ENCODE measurements around the gene COL15A1.

COL15A1 gene

GRCh38 chr9:99103901-99104458 lies 160.3 kb downstream of the COL15A1 start:
- no peak for DNase-seq (ENCODE audit: extremely low read depth in 1 of 2, low read depth in 1 of 2)

GRCh38 chr9:99104459-99105151 lies 160.9 kb downstream of the COL15A1 start, which contains the start of gene TGFBR1:
Gene TGFBR1 (plus strand): TSS chr9:99105113. CDS start chr9:99105206, 93 bp downstream.
- peak; percentile 84 to 94 for DNase-seq (ENCODE audit: extremely low read depth in 1 of 2, low read depth in 1 of 2)

- peak in 1 of 2 donors; percentile 26 for DNase-seq (ENCODE audit: extremely low read depth in 1 of 2, low read depth in 1 of 2)
These were observed 161.7 kb downstream of the COL15A1 start for GRCh38 chr9:99105152-99106043.

GRCh38 chr9:99106044-99106375 lies 162.3 kb downstream of the COL15A1 start:
- no peak for DNase-seq (ENCODE audit: extremely low read depth in 1 of 2, low read depth in 1 of 2)

- no peak for DNase-seq (ENCODE audit: extremely low read depth in 1 of 2, low read depth in 1 of 2)
These were observed 163.7 kb downstream of the COL15A1 start for GRCh38 chr9:99107421-99107820.

GRCh38 chr9:99108131-99108530 lies 164.4 kb downstream of the COL15A1 start:
- DNase-seq (ENCODE audit: extremely low read depth in 1 of 2, low read depth in 1 of 2): no peak

- DNase-seq (ENCODE audit: extremely low read depth in 1 of 2, low read depth in 1 of 2): no peak
These were observed 165.8 kb downstream of the COL15A1 start for GRCh38 chr9:99109522-99109921.

GRCh38 chr9:99112750-99113413 lies 169.2 kb downstream of the COL15A1 start:
- DNase-seq (ENCODE audit: extremely low read depth in 1 of 2, low read depth in 1 of 2): no peak

- no peak for DNase-seq (ENCODE audit: extremely low read depth in 1 of 2, low read depth in 1 of 2)
These were observed 169.8 kb downstream of the COL15A1 start for GRCh38 chr9:99113414-99114048.

- DNase-seq (ENCODE audit: extremely low read depth in 1 of 2, low read depth in 1 of 2): no peak
These were observed 170.3 kb downstream of the COL15A1 start for GRCh38 chr9:99114049-99114440.

GRCh38 chr9:99114846-99115500 lies 171.3 kb downstream of the COL15A1 start:
- DNase-seq (ENCODE audit: extremely low read depth in 1 of 2, low read depth in 1 of 2): no peak

- no peak for DNase-seq (ENCODE audit: extremely low read depth in 1 of 2, low read depth in 1 of 2)
These were observed 172.3 kb downstream of the COL15A1 start for GRCh38 chr9:99116003-99116411.

GRCh38 chr9:99118782-99119466 lies 175.2 kb downstream of the COL15A1 start:
- peak in 1 of 2 donors; percentile 55 for DNase-seq (ENCODE audit: extremely low read depth in 1 of 2, low read depth in 1 of 2)

- no peak for DNase-seq (ENCODE audit: extremely low read depth in 1 of 2, low read depth in 1 of 2)
These were observed 176.4 kb downstream of the COL15A1 start for GRCh38 chr9:99119976-99120655.

Data from stimulated activated CD8-positive, alpha-beta memory T cell treated with anti-CD3 and anti-CD28 coated beads, Interleukin-7, amount 100 ng/mL, for 48 hours (primary cell).